H9 (cell line): ENCODE measurements around the gene CEBPG. TPM values are rescaled to one million over a fixed set of nuclear protein-coding genes. Genes with fewer than 3 reads are reported as not detected.

Source experiments
- DNase-seq: peaks from one replicate; pipeline ENCODE4 v3.0.0-alpha.2; 2017
- H2AFZ ChIP-seq: one replicate; pipeline ENCODE4 v1.6.1; 2013; ENCODE audit warnings: mild to moderate bottlenecking, low read length, control low read depth, moderate library complexity
- H2AK5ac ChIP-seq: 2 replicates; pipeline ENCODE4 v1.6.1; 2013; ENCODE audit warnings: low read length, control low read depth, mixed read lengths; ENCODE audit not compliant: insufficient read length
- H2BK120ac ChIP-seq: one replicate; pipeline ENCODE4 v1.6.1; 2013; ENCODE audit warnings: low read depth, mild to moderate bottlenecking, low read length, control low read depth, inconsistent platforms; ENCODE audit not compliant: poor library complexity, severe bottlenecking
- H2BK12ac ChIP-seq: 2 replicates; pipeline ENCODE4 v1.6.1; 2013; ENCODE audit warnings: low read length, control low read depth, mixed read lengths, low read depth; ENCODE audit not compliant: insufficient read length
- H2BK15ac ChIP-seq: 2 replicates; pipeline ENCODE4 v1.6.1; 2013; ENCODE audit warnings: low read depth, low read length, control low read depth
- H2BK20ac ChIP-seq: one replicate; pipeline ENCODE4 v1.6.1; 2013; ENCODE audit warnings: low read depth, mild to moderate bottlenecking, low read length, control low read depth, inconsistent platforms; ENCODE audit not compliant: poor library complexity, severe bottlenecking
- H2BK5ac ChIP-seq: 2 replicates; pipeline ENCODE4 v1.6.1; 2013; ENCODE audit warnings: low read length, control low read depth, mixed read lengths; ENCODE audit not compliant: insufficient read length
- H3K14ac ChIP-seq: 2 replicates; pipeline ENCODE4 v1.6.1; 2013; ENCODE audit warnings: low read length, control low read depth; ENCODE audit not compliant: insufficient read depth
- H3K18ac ChIP-seq: 2 replicates; pipeline ENCODE4 v1.6.1; 2013; ENCODE audit warnings: low read depth, mild to moderate bottlenecking, mixed read lengths, low read length, control low read depth; ENCODE audit not compliant: insufficient read length
- H3K23ac ChIP-seq: 2 replicates; pipeline ENCODE4 v1.6.1; 2013; ENCODE audit warnings: low read length, control low read depth, mixed read lengths, low read depth; ENCODE audit not compliant: insufficient read length
- H3K23me2 ChIP-seq: 2 replicates; pipeline ENCODE4 v1.6.1; 2013; ENCODE audit warnings: low read depth, mild to moderate bottlenecking, mixed read lengths, low read length, control low read depth; ENCODE audit not compliant: insufficient read length, poor library complexity, severe bottlenecking
- H3K27ac ChIP-seq: 2 replicates; pipeline ENCODE4 v1.5.1; 2013; ENCODE audit warnings: low read length, control low read depth, mixed read lengths, low read depth; ENCODE audit not compliant: insufficient read length
- H3K27me3 ChIP-seq: 2 replicates; pipeline ENCODE4 v1.6.1; 2013; ENCODE audit warnings: low read length, control low read depth, inconsistent platforms; ENCODE audit not compliant: insufficient read depth
- H3K4ac ChIP-seq: 2 replicates; pipeline ENCODE4 v1.6.1; 2013; ENCODE audit warnings: low read depth, mild to moderate bottlenecking, control low read depth, inconsistent platforms, low read length, moderate library complexity
- H3K4me1 ChIP-seq: 2 replicates; pipeline ENCODE4 v1.6.1; 2013; ENCODE audit warnings: low read length, control low read depth, inconsistent platforms; ENCODE audit not compliant: insufficient read depth
- H3K4me2 ChIP-seq: 2 replicates; pipeline ENCODE4 v1.6.1; 2013; ENCODE audit warnings: low read length, control low read depth, mixed read lengths; ENCODE audit not compliant: insufficient read length, insufficient read depth
- H3K56ac ChIP-seq: 2 replicates; pipeline ENCODE4 v1.6.1; 2013; ENCODE audit warnings: low read depth, mild to moderate bottlenecking, mixed read lengths, low read length, control low read depth; ENCODE audit not compliant: insufficient read length
- H3K79me1 ChIP-seq: 2 replicates; pipeline ENCODE4 v1.6.1; 2013; ENCODE audit warnings: low read depth, mild to moderate bottlenecking, moderate library complexity, low read length, control low read depth, inconsistent platforms; ENCODE audit not compliant: insufficient read depth, poor library complexity, severe bottlenecking
- H3K79me2 ChIP-seq: 2 replicates; pipeline ENCODE4 v1.6.1; 2013; ENCODE audit warnings: low read length, control low read depth, inconsistent platforms; ENCODE audit not compliant: insufficient read depth
- H3K9ac ChIP-seq: 2 replicates; pipeline ENCODE4 v1.6.1; 2013; ENCODE audit warnings: low read length, control low read depth, mixed read lengths; ENCODE audit not compliant: insufficient read length; ENCODE audit errors: extremely low read depth
- H3K9me3 ChIP-seq: one replicate; pipeline ENCODE4 v1.6.1; 2013; ENCODE audit warnings: low read depth, low read length, inconsistent platforms; ENCODE audit not compliant: control insufficient read depth
- H3T11ph ChIP-seq: one replicate; pipeline ENCODE4 v1.6.1; 2013; ENCODE audit warnings: mild to moderate bottlenecking, low read length, control low read depth, inconsistent platforms
- H4K20me1 ChIP-seq: one replicate; pipeline ENCODE4 v1.6.1; 2013; ENCODE audit not compliant: control insufficient read depth, insufficient read length, insufficient read depth
- H4K5ac ChIP-seq: 2 replicates; pipeline ENCODE4 v1.6.1; 2013; ENCODE audit warnings: low read depth, mild to moderate bottlenecking, mixed read lengths, low read length, control low read depth; ENCODE audit not compliant: insufficient read length
- H4K8ac ChIP-seq: replicated peaks from 2 replicates; pipeline ENCODE4 v1.6.1; 2013; ENCODE audit warnings: low read length, control low read depth, mixed read lengths, low read depth; ENCODE audit not compliant: insufficient read length
- H4K91ac ChIP-seq: 2 replicates; pipeline ENCODE4 v1.6.1; 2013; ENCODE audit warnings: low read depth, mild to moderate bottlenecking, moderate library complexity, mixed read lengths, low read length, control low read depth; ENCODE audit not compliant: insufficient read length
- H3K27ac Mint-ChIP-seq, 3 experiments: 2 replicates in 2 of 3; 3 replicates in 1 of 3; pipeline ENCODE4 v1.8.0; 2020 to 2021; ENCODE audit warnings: mixed read lengths in 3 of 3, mild to moderate bottlenecking in 1 of 3, moderate library complexity in 1 of 3
- H3K27me3 Mint-ChIP-seq: 2 replicates; pipeline ENCODE4 v1.8.0; 2021; ENCODE audit warnings: low read depth, mild to moderate bottlenecking, moderate library complexity, mixed read lengths
- H3K36me3 Mint-ChIP-seq, 3 experiments: 2 replicates in 2 of 3; 3 replicates in 1 of 3; pipeline ENCODE4 v1.8.0; 2020 to 2021; ENCODE audit warnings: low read depth in 3 of 3, mixed read lengths in 3 of 3; ENCODE audit not compliant: insufficient read depth in 1 of 3
- H3K4me1 Mint-ChIP-seq, 2 experiments: 2 replicates each; pipeline ENCODE4 v1.8.0; 2020; ENCODE audit warnings: mixed read lengths in 2 of 2
- H3K4me3 Mint-ChIP-seq, 2 experiments: 2 replicates in 1 of 2; 3 replicates in 1 of 2; pipeline ENCODE4 v1.8.0; 2020 to 2021; ENCODE audit warnings: mild to moderate bottlenecking in 2 of 2, mixed read lengths in 2 of 2, moderate library complexity in 1 of 2
- H3K9me3 Mint-ChIP-seq, 2 experiments: 2 replicates in 1 of 2; 3 replicates in 1 of 2; pipeline ENCODE4 v1.8.0; 2020; ENCODE audit warnings: mild to moderate bottlenecking in 2 of 2, mixed read lengths in 2 of 2, moderate library complexity in 1 of 2
- CTCF ChIP-seq: fragments of 200-600 bp; sonication (generic); conservative IDR thresholded peaks from 3 replicates; pipeline ENCODE4 v1.8.0; 2021; ENCODE audit warnings: antibody characterized with exemption, mild to moderate bottlenecking
- WGBS: extraction: QIAGEN DNeasy Blood & Tissue Kit; methylation state at CpG from one replicate; pipeline ENCODE4 v1.1.7; 2013; ENCODE audit warnings: missing lambda C conversion rate, low lambda C conversion rate, mixed read lengths; ENCODE audit not compliant: insufficient read length; ENCODE audit errors: extremely low coverage; 5-methylcytosine and 5-hydroxymethylcytosine counted together
- total RNA-seq: library from RNA; stranded (reverse); gene quantifications from 2 replicates; pipeline ENCODE4 v1.2.1, GENCODE V29; 2021

The CEBPG gene
- total RNA-seq, 1 experiment from 2014 or later: 33.7 TPM

- H4K8ac ChIP-seq: no peak overlapping the region
- H3K9me3 Mint-ChIP-seq: no peaks in the 10 kb centered on the region
- no peak overlapping the region for H2AFZ ChIP-seq
- no peak overlapping the region for H3K18ac ChIP-seq
- no peak overlapping the region for H3K4me3 Mint-ChIP-seq
- no peaks in the 10 kb centered on the region for H3K79me2 ChIP-seq
- no peaks in the 10 kb centered on the region for H3K9me3 ChIP-seq
- no peak overlapping the region for H2BK15ac ChIP-seq
- TF ChIP-seq CTCF: no peak
- H3T11ph ChIP-seq: no peak overlapping the region
- no peak overlapping the region for H2AK5ac ChIP-seq
- no peaks in the 10 kb centered on the region for H3K23me2 ChIP-seq
- no peaks in the 10 kb centered on the region for H4K20me1 ChIP-seq
- peaks cover 0 to 7% of the 10 kb centered on the region in 2 experiments; a peak in 3 of 4 replicates for H3K4me1 Mint-ChIP-seq
- H3K4me1 ChIP-seq: no peaks in the 10 kb centered on the region
- H3K27me3 ChIP-seq: no peaks in the 10 kb centered on the region
- no peak overlapping the region; a peak in 1 of 7 replicates for H3K27ac Mint-ChIP-seq
- no peak overlapping the region for H2BK5ac ChIP-seq
- no peak overlapping the region for H3K9ac ChIP-seq
- no peaks in the 10 kb centered on the region for H3K79me1 ChIP-seq
- no peak overlapping the region for H4K91ac ChIP-seq
- no peak overlapping the region for H3K27ac ChIP-seq
- DNase-seq: no peak
- no peak overlapping the region for H2BK20ac ChIP-seq
- no peak overlapping the region for H3K56ac ChIP-seq
- no peak overlapping the region for H3K4ac ChIP-seq
- H3K23ac ChIP-seq: no peak overlapping the region
- H3K36me3 Mint-ChIP-seq: peaks cover 0 to 3% (median 0%) of the 10 kb centered on the region in 3 experiments; a peak in 1 of 7 replicates
- WGBS: no CpG with 5 or more reads among the region's 8 CpGs
- H3K14ac ChIP-seq: no peak overlapping the region; the same call in 1 of the 2 replicates
- H3K27me3 Mint-ChIP-seq: no peaks in the 10 kb centered on the region
- no peak overlapping the region for H2BK120ac ChIP-seq
- H4K5ac ChIP-seq: no peak overlapping the region
- H2BK12ac ChIP-seq: no peak overlapping the region
- H3K4me2 ChIP-seq: no peak overlapping the region
Observed at GRCh38 chr19:33424181-33424580, 50.7 kb downstream of the CEBPG start.
